AG04450 (cell line): Measurements from ENCODE around the gene MROH2A. TPM values are rescaled to one million over a fixed set of nuclear protein-coding genes. Genes with fewer than 3 reads are reported as not detected.

Experiments
- CTCF ChIA-PET: fragments of 300-600, 350-600 bp; formaldehyde crosslinking; extraction: SDS; loops from one replicate; lab custom pipeline; 2022; ENCODE audit warnings: antibody characterized with exemption, inconsistent platforms; lab: Charles Lee
- POLR2A ChIA-PET: fragments of 350-600 bp; formaldehyde crosslinking; extraction: SDS; loops from one replicate; lab custom pipeline; 2021; ENCODE audit warnings: antibody characterized with exemption, inconsistent platforms; lab: Yijun Ruan, JAX
- DNase-seq: peaks from one replicate; pipeline ENCODE4 v3.0.0-alpha.2; 2011; ENCODE audit warnings: low read depth, low spot score
- H3K27ac ChIP-seq: one replicate; pipeline ENCODE4 v1.5.1; 2012; ENCODE audit warnings: low read depth, low read length, control low read depth
- H3K27me3 ChIP-seq: one replicate; pipeline ENCODE4 v1.6.0; 2012; ENCODE audit warnings: low read length; ENCODE audit not compliant: control insufficient read depth, insufficient read depth
- H3K4me3 ChIP-seq: 2 replicates; pipeline ENCODE4 v1.5.1; 2011; ENCODE audit warnings: mild to moderate bottlenecking, low read depth, low read length, control low read depth
- H3K9me3 ChIP-seq: 2 replicates; pipeline ENCODE4 v1.5.1; 2012; ENCODE audit warnings: low read length; ENCODE audit not compliant: control insufficient read depth, insufficient read depth
- polyA plus RNA-seq: library from polyadenylated mRNA; depleted of rRNA; stranded (reverse); fragments of >200 nt; gene quantifications from 2 replicates; pipeline ENCODE4 v1.2.3, GENCODE V29; 2011
- TF ChIP-seq, protein P1 (sequence below): IDR thresholded peaks from 2 replicates; pipeline ENCODE4 v1.5.1; 2011; ENCODE audit warnings: low read depth, low read length, control low read depth, inconsistent platforms

MROH2A gene
- polyA plus RNA-seq, 1 experiment = not detected

DNA sequence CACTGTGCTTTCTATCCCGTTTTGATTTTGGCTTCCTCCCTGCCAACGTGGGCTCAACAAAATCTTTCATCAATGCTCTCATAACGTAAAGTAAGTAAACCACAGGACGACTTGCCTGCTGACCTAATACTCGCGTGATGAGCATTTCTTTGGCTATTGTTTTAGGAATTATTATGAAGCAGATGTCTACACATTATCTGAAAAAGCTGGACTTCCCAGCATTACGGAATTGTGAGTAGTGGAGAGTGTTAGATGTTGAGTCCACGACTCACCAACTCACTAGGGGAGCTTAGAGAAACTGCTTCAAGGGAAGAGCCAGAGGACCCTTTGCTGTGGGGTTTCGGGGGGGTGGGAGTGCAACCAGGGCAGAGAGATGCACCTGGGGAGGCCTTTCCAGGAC is 54.3 kb downstream of the MROH2A start:
- peak overlapping the region; percentile 65 for H3K27ac ChIP-seq
- POLR2A ChIA-PET = interaction anchor here (1.2 kb wide), 1 partner anchor 10 kb away, joined by 4 read pairs; no protein-coding TSS in a partner anchor
- CTCF ChIA-PET = interaction anchor here (0.6 to 1.6 kb wide), 6 partner anchors 16 to 1284 kb away, joined by 3 to 19 read pairs (median 3); no protein-coding TSS in a partner anchor
- no peaks in the 10 kb centered on the region for H3K9me3 ChIP-seq
- TF ChIP-seq, protein P1, sequence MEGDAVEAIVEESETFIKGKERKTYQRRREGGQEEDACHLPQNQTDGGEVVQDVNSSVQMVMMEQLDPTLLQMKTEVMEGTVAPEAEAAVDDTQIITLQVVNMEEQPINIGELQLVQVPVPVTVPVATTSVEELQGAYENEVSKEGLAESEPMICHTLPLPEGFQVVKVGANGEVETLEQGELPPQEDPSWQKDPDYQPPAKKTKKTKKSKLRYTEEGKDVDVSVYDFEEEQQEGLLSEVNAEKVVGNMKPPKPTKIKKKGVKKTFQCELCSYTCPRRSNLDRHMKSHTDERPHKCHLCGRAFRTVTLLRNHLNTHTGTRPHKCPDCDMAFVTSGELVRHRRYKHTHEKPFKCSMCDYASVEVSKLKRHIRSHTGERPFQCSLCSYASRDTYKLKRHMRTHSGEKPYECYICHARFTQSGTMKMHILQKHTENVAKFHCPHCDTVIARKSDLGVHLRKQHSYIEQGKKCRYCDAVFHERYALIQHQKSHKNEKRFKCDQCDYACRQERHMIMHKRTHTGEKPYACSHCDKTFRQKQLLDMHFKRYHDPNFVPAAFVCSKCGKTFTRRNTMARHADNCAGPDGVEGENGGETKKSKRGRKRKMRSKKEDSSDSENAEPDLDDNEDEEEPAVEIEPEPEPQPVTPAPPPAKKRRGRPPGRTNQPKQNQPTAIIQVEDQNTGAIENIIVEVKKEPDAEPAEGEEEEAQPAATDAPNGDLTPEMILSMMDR = no peak
- H3K27me3 ChIP-seq = no peaks in the 10 kb centered on the region
- no peak overlapping the region for H3K4me3 ChIP-seq
- peak; percentile 27 for DNase-seq

DNA sequence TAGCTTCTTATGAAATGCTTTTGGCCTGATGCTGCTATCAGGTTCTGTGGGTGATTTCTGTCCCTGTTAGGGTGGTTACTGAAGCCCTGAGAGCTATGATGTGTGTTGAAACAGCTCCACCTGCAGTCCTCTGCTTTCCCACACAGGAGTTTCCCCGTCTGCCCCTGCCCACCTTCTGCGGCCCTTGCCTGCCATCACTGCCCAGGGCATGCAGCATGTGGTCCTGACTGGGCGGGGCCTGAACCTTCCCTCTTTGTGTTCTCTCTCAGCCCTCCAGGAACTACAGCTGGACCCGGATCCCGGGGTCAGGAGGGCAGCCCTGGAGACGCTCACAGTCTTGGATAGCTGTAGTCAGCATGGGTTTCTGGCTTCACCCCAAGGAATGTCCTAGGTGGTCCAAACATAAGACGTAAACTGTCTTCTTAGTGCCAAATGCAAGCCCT is 54.8 kb downstream of the MROH2A start:
- Histone ChIP-seq H3K27ac (peak overlapping the region; percentile 65), H3K27me3 (no peaks in the 10 kb centered on the region), H3K9me3 (no peaks in the 10 kb centered on the region), H3K4me3 (no peak overlapping the region)
- ChIA-PET CTCF (interaction anchor here (0.6 to 1.6 kb wide), 9 partner anchors 16 to 1284 kb away, joined by 3 to 19 read pairs (median 3); no protein-coding TSS in a partner anchor), POLR2A (interaction anchor here (1.2 kb wide), 1 partner anchor 9 kb away, joined by 4 read pairs; no protein-coding TSS in a partner anchor)
- TF ChIP-seq, protein P1 = peak; percentile 55
- peak; percentile 42 for DNase-seq

DNA sequence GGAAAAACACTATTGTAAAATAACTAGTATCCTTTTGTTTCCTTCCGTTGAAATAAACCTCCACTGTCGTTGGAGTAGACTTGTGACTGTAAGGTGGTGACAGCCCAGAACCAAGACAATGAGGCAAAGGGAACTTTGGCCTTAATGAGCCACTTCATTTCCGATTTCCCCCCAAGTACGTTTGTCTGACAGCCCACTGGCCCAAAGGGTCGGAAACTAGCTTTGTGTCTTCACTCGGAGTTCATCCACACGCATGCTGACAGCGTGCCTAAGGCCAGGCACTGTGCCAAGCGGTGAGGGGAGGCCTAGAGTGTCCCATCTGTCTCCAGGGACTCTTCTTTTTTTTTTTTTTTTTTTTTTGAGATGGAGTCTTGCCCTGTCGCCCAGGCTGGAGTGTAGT is 55.2 kb downstream of the MROH2A start:
- Histone ChIP-seq H3K27ac (no peak overlapping the region), H3K9me3 (no peaks in the 10 kb centered on the region), H3K4me3 (no peak overlapping the region), H3K27me3 (no peaks in the 10 kb centered on the region)
- no peak for DNase-seq
- POLR2A ChIA-PET = interaction anchor here (1.2 kb wide), 1 partner anchor 9 kb away, joined by 4 read pairs; no protein-coding TSS in a partner anchor
- TF ChIP-seq, protein P1 = no peak
- CTCF ChIA-PET = interaction anchor here (0.6 to 1.6 kb wide), 6 partner anchors 16 to 1284 kb away, joined by 3 to 19 read pairs (median 3); no protein-coding TSS in a partner anchor

DNA sequence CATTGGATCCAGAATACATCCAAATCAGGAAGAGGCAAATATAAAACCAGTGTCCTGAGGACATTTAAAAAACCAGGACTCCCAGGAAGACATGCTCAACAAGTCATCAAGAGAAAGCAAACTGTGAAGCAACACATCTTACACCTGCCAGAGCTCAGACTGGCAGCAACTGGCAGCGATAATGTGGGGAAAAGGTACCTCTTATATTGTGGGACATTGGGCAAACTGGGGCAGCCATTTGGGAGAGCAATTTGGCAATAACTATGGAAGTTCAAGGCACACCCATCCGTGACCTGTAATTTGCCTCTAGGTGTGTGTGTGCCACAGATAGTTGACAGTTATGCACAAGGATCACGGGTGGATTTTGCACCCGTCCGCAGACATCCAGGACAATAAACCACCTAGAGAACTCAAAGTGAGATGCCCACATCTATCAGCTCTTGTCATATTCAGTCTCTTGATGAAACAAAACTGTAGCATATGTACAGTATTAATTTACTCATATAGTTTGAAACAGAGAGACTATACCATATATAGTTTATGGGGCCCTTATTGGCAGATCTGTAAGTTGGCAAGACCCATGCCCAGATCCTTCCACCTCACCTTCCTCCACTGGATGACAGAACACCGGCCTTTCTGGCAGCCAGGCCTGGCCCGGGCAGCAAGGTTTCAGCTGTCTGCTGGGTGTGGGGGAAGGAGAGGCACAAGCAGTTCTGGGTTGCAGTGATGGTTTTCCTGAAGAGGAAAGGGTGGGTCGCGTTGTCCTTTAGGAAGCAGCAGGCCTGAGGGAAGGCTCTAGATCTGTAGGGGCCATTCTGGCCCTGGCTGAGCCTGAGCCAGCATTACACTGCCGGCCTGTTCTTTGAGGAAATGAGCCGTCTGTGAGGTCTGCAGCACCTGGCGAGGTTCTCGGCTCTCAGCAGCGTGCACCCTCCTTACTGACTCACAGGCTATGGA is 57.4 kb downstream of the MROH2A start:
- H3K9me3 ChIP-seq = no peaks in the 10 kb centered on the region
- peak overlapping the region; percentile 21 for H3K27ac ChIP-seq
- DNase-seq = no peak
- POLR2A ChIA-PET = no interaction called here
- CTCF ChIA-PET = no interaction called here
- no peaks in the 10 kb centered on the region for H3K27me3 ChIP-seq
- no peak overlapping the region for H3K4me3 ChIP-seq
- TF ChIP-seq, protein P1 = no peak
